Measurements from ENCODE around the gene PFKM.

Gene PFKM

DNA sequence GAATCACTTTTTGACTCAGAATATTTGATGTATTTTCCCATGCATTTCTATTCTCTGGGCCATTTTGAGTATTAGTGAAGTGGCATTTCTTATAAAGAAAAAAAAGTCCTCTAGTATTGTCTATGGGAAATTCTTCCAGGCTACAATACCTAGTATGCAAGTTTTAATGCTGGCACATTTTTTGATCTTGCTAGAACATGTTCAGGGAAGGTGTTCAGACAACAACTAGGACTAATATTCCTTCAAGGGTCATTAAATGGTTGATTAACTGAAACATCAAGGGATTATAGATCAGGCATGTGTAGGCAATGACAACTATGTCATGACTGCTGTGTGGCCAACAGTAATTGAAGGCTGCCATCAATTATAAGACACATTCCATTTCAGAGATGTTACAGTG is 71.9 kb downstream of the PFKM start:
- DNase-seq: no peak

- DNase-seq: no peak
Measured at GRCh38 chr12:48192861-48193260, 73.7 kb downstream of the PFKM start.

- no peak for DNase-seq
Measured at GRCh38 chr12:48193623-48194022, 74.5 kb downstream of the PFKM start.

DNA sequence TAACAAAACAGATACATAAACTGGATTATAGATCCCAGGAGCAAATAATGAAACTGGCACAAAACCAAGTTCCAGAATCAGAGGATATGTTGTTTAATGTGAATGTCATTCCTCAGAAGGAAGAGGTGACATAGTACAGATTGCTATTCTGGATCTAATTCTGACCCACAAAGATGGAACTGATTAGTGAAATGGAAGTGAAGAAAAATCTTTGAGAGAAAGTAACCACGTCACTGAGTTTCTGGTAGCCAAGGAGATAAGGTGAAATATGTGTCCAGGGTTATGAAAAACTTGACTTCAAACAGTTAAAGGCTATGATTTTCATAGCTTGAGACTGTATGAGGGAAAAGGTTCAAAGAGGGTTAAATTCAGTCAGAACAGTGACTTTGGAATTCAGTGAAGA is 75.6 kb downstream of the PFKM start:
- DNase-seq: no peak

All from 8988T (cell line).